ENCODE data around the gene DVL1. TPM values are rescaled to one million over a fixed set of nuclear protein-coding genes. Genes with fewer than 3 reads are reported as not detected.
A peak's percentile ranks its signal among the peaks of the same experiment; 100 is the strongest.

The DVL1 gene
- total and polyA plus RNA-seq, 9 of the 15 experiments (the other 6 are each of a cell fraction or from before 2014, with no cell fraction given) = 0.62 to 135 (median 24.3) TPM

- TF ChIP-seq ZNF407 (IDR thresholded peaks at IDR 0.05; ENCODE audit: low read depth) = no peak
- TF ChIP-seq EHMT2 (IDR thresholded peaks at IDR 0.05) = no peak
- peak; percentile 15; the same call in 1 of the 2 replicates for TF ChIP-seq GABPB1 (CRISPR knock-in tag; IDR thresholded peaks at IDR 0.05)
- no peak for TF ChIP-seq MCM3 (IDR thresholded peaks at IDR 0.05)
- no peak for TF ChIP-seq BRF2 (IDR thresholded peaks at IDR 0.05; ENCODE audit: borderline replicate concordance, insufficient read depth, insufficient read length)
- peak; percentile 29; the same call in 1 of the 2 replicates for TF ChIP-seq ETV5 (CRISPR knock-in tag; IDR thresholded peaks at IDR 0.05; ENCODE audit: low read depth)
- 0 out of 2 replicates have a peak, but pooled peaks have one; percentile 43 for TF ChIP-seq CHD2 (IDR thresholded peaks at IDR 0.05; ENCODE audit: low read depth, low read length)
- no peak for TF ChIP-seq ZNF668 (CRISPR knock-in tag; IDR thresholded peaks at IDR 0.05)
- TF ChIP-seq ZNF121 (CRISPR knock-in tag; conservative IDR thresholded peaks at IDR 0.05) = no peak
- 0 out of 2 replicates have a peak, but pooled peaks have one; percentile 49 for TF ChIP-seq ZNF830 (CRISPR knock-in tag; IDR thresholded peaks at IDR 0.05)
- TF ChIP-seq KLF10 (CRISPR knock-in tag; IDR thresholded peaks at IDR 0.05) = no peak
- TF ChIP-seq, protein P1, sequence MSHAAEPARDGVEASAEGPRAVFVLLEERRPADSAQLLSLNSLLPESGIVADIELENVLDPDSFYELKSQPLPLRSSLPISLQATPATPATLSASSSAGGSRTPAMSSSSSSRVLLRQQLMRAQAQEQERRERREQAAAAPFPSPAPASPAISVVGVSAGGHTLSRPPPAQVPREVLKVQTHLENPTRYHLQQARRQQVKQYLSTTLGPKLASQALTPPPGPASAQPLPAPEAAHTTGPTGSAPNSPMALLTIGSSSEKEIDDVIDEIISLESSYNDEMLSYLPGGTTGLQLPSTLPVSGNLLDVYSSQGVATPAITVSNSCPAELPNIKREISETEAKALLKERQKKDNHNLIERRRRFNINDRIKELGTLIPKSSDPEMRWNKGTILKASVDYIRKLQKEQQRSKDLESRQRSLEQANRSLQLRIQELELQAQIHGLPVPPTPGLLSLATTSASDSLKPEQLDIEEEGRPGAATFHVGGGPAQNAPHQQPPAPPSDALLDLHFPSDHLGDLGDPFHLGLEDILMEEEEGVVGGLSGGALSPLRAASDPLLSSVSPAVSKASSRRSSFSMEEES (CRISPR knock-in tag; IDR thresholded peaks at IDR 0.05) = no peak
- TF ChIP-seq CHCHD3 (CRISPR knock-in tag; IDR thresholded peaks at IDR 0.05) = no peak
- TF ChIP-seq CBFA2T2 (conservative IDR thresholded peaks at IDR 0.05) = no peak
- TF ChIP-seq ARNT (IDR thresholded peaks at IDR 0.05) = no peak
- TF ChIP-seq ELK1 (CRISPR knock-in tag; IDR thresholded peaks at IDR 0.05) = no peak
- TF ChIP-seq TRIM24 (IDR thresholded peaks at IDR 0.05) = no peak
Observed at GRCh38 chr1:1371746-1372711, 22.8 kb upstream of the DVL1 start (continued).
